ENCODE measurements around the gene CDKN2D.

DNA sequence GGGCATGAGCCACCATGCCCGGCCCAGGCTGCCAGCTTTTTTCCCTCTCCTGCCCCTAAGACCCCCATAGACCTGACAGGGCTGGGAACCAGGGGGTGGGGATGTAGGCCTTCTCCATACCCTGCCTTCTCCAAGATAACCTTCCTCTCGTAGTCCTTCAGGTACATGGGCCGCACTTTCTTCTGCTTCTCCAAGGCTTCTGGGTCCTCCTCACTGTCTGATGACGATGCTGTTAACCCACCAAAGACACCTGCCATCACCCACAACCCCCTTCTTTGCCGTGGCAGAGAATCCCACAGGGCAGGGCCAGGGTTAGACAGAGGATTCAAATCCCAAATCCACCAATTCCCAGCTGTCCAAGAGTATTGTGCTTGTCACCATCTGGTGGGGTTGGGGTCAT is 6.2 kb downstream of the CDKN2D start:
- TF ChIP-seq, protein P1, sequence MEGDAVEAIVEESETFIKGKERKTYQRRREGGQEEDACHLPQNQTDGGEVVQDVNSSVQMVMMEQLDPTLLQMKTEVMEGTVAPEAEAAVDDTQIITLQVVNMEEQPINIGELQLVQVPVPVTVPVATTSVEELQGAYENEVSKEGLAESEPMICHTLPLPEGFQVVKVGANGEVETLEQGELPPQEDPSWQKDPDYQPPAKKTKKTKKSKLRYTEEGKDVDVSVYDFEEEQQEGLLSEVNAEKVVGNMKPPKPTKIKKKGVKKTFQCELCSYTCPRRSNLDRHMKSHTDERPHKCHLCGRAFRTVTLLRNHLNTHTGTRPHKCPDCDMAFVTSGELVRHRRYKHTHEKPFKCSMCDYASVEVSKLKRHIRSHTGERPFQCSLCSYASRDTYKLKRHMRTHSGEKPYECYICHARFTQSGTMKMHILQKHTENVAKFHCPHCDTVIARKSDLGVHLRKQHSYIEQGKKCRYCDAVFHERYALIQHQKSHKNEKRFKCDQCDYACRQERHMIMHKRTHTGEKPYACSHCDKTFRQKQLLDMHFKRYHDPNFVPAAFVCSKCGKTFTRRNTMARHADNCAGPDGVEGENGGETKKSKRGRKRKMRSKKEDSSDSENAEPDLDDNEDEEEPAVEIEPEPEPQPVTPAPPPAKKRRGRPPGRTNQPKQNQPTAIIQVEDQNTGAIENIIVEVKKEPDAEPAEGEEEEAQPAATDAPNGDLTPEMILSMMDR (IDR thresholded peaks at IDR 0.05; ENCODE audit: insufficient read depth, low read depth, low read length), result no peak
- no peak for TF ChIP-seq EZH2 (IDR thresholded peaks at IDR 0.05; ENCODE audit: insufficient read depth, low read length)
